HepG2 (cell line): ENCODE results near the gene REEP3. TPM values are rescaled to one million over a fixed set of nuclear protein-coding genes. Genes with fewer than 3 reads are reported as not detected.
A peak's percentile ranks its signal among the peaks of the same experiment; 100 is the strongest.

ENCODE experiments used
- ATAC-seq: fragments of 200-7000 bp; cut with Tn5 transposase; 3 replicates; pipeline ENCODE4 v1.9.1; 2020; ENCODE audit warnings: mild to moderate bottlenecking, moderate library complexity
- BruUV-seq: library from RNA; stranded (reverse); fragments of 400-500 nt; replicated peaks from 2 replicates; lab custom pipeline; 2021; lab: Mats Ljungman, UMichigan
- CTCF ChIA-PET: fragments of 300-600 bp; formaldehyde crosslinking; extraction: SDS; loops from one replicate; lab custom pipeline; 2021; ENCODE audit warnings: low total read pairs, inconsistent platforms, low intra/inter-chr PET ratio; lab: Yijun Ruan, JAX
- POLR2A ChIA-PET: fragments of 350-600 bp; sonication (Branson Sonifier 250); formaldehyde crosslinking; loops from one replicate; lab custom pipeline; 2020; ENCODE audit warnings: antibody characterized with exemption, inconsistent platforms; lab: Yijun Ruan, JAX
- DNase-seq: peaks from one replicate; pipeline ENCODE4 v3.0.0-alpha.2; 2015; ENCODE audit warnings: low spot score
- FAIRE-seq: peaks from 3 replicates; lab custom pipeline; 2011; peaks lifted over from hg19 to GRCh38; lab: Jason Lieb, UNC
- H2AFZ ChIP-seq: one replicate; pipeline ENCODE4 v1.6.1; 2011; ENCODE audit warnings: low read length, inconsistent platforms
- H3K27ac ChIP-seq: fragments of 300-600 bp; 3 replicates; pipeline ENCODE4 v1.8.0; 2011; ENCODE audit warnings: mixed run types, mild to moderate bottlenecking, mixed read lengths, low read length, inconsistent platforms; ENCODE audit not compliant: insufficient read depth; ENCODE audit errors: extremely low read length
- H3K27me3 ChIP-seq, 2 experiments: fragments of 200-600 bp in 1 of 2; 2 replicates in 1 of 2; 3 replicates in 1 of 2; pipeline versions ENCODE4 v1.6.0 to v1.8.0; 2011; ENCODE audit warnings: low read length in 2 of 2, mild to moderate bottlenecking in 2 of 2, moderate library complexity in 2 of 2, inconsistent platforms in 1 of 2; ENCODE audit not compliant: insufficient read depth in 2 of 2, control insufficient read depth in 1 of 2
- H3K36me3 ChIP-seq, 2 experiments: fragments of 200-600 bp in 1 of 2; replicated peaks in 1 of 2; 2 replicates in 1 of 2; 3 replicates in 1 of 2; pipeline versions ENCODE4 v1.5.1 to v1.8.0; 2011; ENCODE audit warnings: low read length in 2 of 2, inconsistent platforms in 1 of 2; ENCODE audit not compliant: insufficient read depth in 2 of 2, control insufficient read depth in 1 of 2
- H3K4me1 ChIP-seq: 2 replicates; pipeline ENCODE4 v1.5.1; 2012; ENCODE audit warnings: low read length, inconsistent platforms; ENCODE audit not compliant: insufficient read depth
- H3K4me2 ChIP-seq: 2 replicates; pipeline ENCODE4 v1.6.0; 2011; ENCODE audit warnings: low read depth, low read length, inconsistent platforms
- H3K4me3 ChIP-seq, 3 experiments: fragments of 200-600 bp in 1 of 3; sonication (generic), shearing (Covaris generic) in 1 of 3; replicated peaks in 1 of 3; 2 replicates each; pipeline ENCODE4 v1.5.1; 2011 to 2016; ENCODE audit warnings: low read length in 3 of 3, inconsistent platforms in 2 of 3, low read depth in 2 of 3, mild to moderate bottlenecking in 2 of 3, control low read depth in 1 of 3, mixed read lengths in 1 of 3; ENCODE audit not compliant: insufficient read depth in 1 of 3
- H3K79me2 ChIP-seq: one replicate; pipeline ENCODE4 v1.6.1; 2011; ENCODE audit warnings: low read length, inconsistent platforms; ENCODE audit not compliant: insufficient read depth
- H3K9ac ChIP-seq: 2 replicates; pipeline ENCODE4 v1.6.0; 2011; ENCODE audit warnings: mild to moderate bottlenecking, low read depth, low read length, inconsistent platforms; ENCODE audit not compliant: insufficient read depth
- H3K9me3 ChIP-seq: 2 replicates; pipeline ENCODE4 v1.5.1; 2012; ENCODE audit warnings: mild to moderate bottlenecking, low read length
- H4K20me1 ChIP-seq: 2 replicates; pipeline ENCODE4 v1.6.0; 2011; ENCODE audit warnings: inconsistent platforms, mild to moderate bottlenecking, low read length, moderate library complexity; ENCODE audit not compliant: insufficient read depth
- BCL6 ChIP-seq: IDR thresholded peaks from 2 replicates; pipeline ENCODE4 v1.6.1; 2016; ENCODE audit warnings: missing genetic modification reagents, missing compliant biosample characterization
- DMAP1 ChIP-seq: IDR thresholded peaks from 2 replicates; pipeline ENCODE4 v1.6.1; 2016
- MIER2 ChIP-seq: IDR thresholded peaks from 2 replicates; pipeline ENCODE4 v1.6.1; 2016; ENCODE audit warnings: missing biosample characterization, missing genetic modification reagents
- ZNF570 ChIP-seq: sonication (generic); formaldehyde crosslinking; IDR thresholded peaks from 2 replicates; pipeline ENCODE4 v1.4.0; 2020; ENCODE audit warnings: mild to moderate bottlenecking, missing genetic modification reagents, borderline replicate concordance
- WGBS: methylation state at CpG from one replicate; pipeline ENCODE4 v1.1.6; 2017; ENCODE audit warnings: low lambda C conversion rate; 5-methylcytosine and 5-hydroxymethylcytosine counted together
- in situ Hi-C: cut with HindIII; loops from 2 replicates; pipeline ENCODE4 v1.10.0; 2017; ENCODE audit warnings: low pct_unique_long_range_greater_than_20kb; ENCODE audit not compliant: extremely low pct_ligation_motif_present
- intact Hi-C: fragments of 100-400 bp; cut with micrococcal nuclease; formaldehyde crosslinking; loops from one replicate; pipeline ENCODE4 v1.10.0; 2022; ENCODE audit not compliant: unreplicated experiment
- polyA plus RNA-seq, 8 experiments: library from polyadenylated mRNA; depleted of rRNA in 3 of 8; stranded (reverse) in 7 of 8; unstranded in 1 of 8; fragments of >200 nt; fragmentation: Illumina TruSeq in 4 of 8; extraction: Trizol in 4 of 8; gene quantifications; 2 replicates each; pipeline versions ENCODE4 v1.2.1 to v1.2.3, GENCODE V29; 2011 to 2016; ENCODE audit warnings: low read depth in 4 of 8, missing spikeins in 1 of 8, mixed read lengths in 1 of 8; ENCODE audit not compliant: insufficient read depth in 1 of 8
- total RNA-seq, 5 experiments: library from RNA; depleted of rRNA; stranded (reverse); fragments of >200 nt; fragmentation: Illumina TruSeq; extraction: Trizol; gene quantifications; 2 replicates each; pipeline ENCODE4 v1.2.3, GENCODE V29; 2016; ENCODE audit warnings: low read depth in 1 of 5
- TF ChIP-seq, protein P1 (sequence below), 2 experiments: sonication (generic) in 1 of 2; formaldehyde crosslinking in 1 of 2; IDR thresholded peaks; 2 replicates each; pipeline versions ENCODE4 v1.6.1 to v1.9.0; 2014 to 2022; ENCODE audit warnings: antibody characterized with exemption in 1 of 2, borderline replicate concordance in 1 of 2, inconsistent platforms in 1 of 2, low read depth in 1 of 2, missing genetic modification reagents in 1 of 2

Gene REEP3
- total and polyA plus RNA-seq, 2 of the 13 experiments (the other 11 are each of a cell fraction or from before 2014, with no cell fraction given), result 7.1 to 31.4 TPM

DNA sequence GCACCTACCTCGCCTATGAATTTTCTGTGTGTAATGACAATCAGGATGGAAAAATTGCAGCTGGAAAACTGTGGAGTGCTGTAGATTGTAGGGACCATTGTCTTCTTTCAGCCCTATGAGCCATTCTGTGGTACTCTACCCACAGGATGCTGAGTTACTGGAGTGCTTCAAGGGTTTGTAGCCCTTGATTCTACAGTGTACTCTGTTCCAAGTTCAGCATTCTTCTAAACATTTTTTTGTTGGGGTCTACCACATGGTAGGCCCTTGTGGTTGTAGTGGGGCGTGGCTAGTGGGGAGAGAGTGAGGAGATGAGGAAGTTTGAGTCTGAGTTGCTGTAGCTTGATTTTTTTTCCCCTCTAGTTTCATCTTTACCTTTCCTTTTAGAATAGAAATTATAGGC lies 33.5 kb downstream of the REEP3 start:
- H4K20me1 ChIP-seq, result no peaks in the 10 kb centered on the region
- WGBS, result 98% methylated on average over 2 of the region's 2 CpGs
- no peak overlapping the region for H3K27ac ChIP-seq
- no peaks in the 10 kb centered on the region for H3K9me3 ChIP-seq
- TF ChIP-seq ZNF570 (CRISPR knock-in tag) (no peak), DMAP1 (CRISPR knock-in tag) (no peak), MIER2 (CRISPR knock-in tag) (no peak), BCL6 (CRISPR knock-in tag) (no peak)
- TF ChIP-seq, protein P1, sequence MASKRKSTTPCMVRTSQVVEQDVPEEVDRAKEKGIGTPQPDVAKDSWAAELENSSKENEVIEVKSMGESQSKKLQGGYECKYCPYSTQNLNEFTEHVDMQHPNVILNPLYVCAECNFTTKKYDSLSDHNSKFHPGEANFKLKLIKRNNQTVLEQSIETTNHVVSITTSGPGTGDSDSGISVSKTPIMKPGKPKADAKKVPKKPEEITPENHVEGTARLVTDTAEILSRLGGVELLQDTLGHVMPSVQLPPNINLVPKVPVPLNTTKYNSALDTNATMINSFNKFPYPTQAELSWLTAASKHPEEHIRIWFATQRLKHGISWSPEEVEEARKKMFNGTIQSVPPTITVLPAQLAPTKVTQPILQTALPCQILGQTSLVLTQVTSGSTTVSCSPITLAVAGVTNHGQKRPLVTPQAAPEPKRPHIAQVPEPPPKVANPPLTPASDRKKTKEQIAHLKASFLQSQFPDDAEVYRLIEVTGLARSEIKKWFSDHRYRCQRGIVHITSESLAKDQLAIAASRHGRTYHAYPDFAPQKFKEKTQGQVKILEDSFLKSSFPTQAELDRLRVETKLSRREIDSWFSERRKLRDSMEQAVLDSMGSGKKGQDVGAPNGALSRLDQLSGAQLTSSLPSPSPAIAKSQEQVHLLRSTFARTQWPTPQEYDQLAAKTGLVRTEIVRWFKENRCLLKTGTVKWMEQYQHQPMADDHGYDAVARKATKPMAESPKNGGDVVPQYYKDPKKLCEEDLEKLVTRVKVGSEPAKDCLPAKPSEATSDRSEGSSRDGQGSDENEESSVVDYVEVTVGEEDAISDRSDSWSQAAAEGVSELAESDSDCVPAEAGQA (IDR thresholded peaks at IDR 0.05; ENCODE audit: low read depth), result no peak
- TF ChIP-seq, protein P1 (CRISPR knock-in tag; IDR thresholded peaks at IDR 0.05; ENCODE audit: borderline replicate concordance), result no peak
- TF ChIP-seq, all 625 proteins: peak for 0
- ChIA-PET POLR2A (no interaction called here), CTCF (no interaction called here)
- peak; percentile 35 for ATAC-seq
- no peak overlapping the region for H2AFZ ChIP-seq
- no TSS peak for BruUV-seq
- FAIRE-seq, result no peak
- peaks cover 8% of the 10 kb centered on the region for H3K79me2 ChIP-seq
- no peak overlapping the region for H3K4me3 ChIP-seq
- peaks cover 14% of the 10 kb centered on the region for H3K4me1 ChIP-seq
- DNase-seq, result no peak
- no peak overlapping the region for H3K4me2 ChIP-seq
- in situ Hi-C loops (no loop called here), intact Hi-C loops (no loop called here)
- no peak overlapping the region for H3K9ac ChIP-seq
- H3K27me3 ChIP-seq, result no peaks in the 10 kb centered on the region
- H3K36me3 ChIP-seq, result no peaks in the 10 kb centered on the region
